GM23338 (cell line): ENCODE data around the gene CD44. TPM values are rescaled to one million over a fixed set of nuclear protein-coding genes. Genes with fewer than 3 reads are reported as not detected.

Experiments
- ATAC-seq: fragments of 200-7000 bp; cut with Tn5 transposase; 3 replicates; pipeline ENCODE4 v1.9.1; 2020
- DNase-seq: peaks from one replicate; pipeline ENCODE4 v3.0.0-alpha.2; 2015; ENCODE audit warnings: low spot score
- H2AFZ ChIP-seq: fragments of 200-600 bp; sonication (generic); 2 replicates; pipeline ENCODE4 v1.8.0; 2016; ENCODE audit warnings: antibody characterized with exemption, mild to moderate bottlenecking, moderate library complexity
- H3F3A ChIP-seq: fragments of 200-600 bp; sonication (generic); replicated peaks from 2 replicates; pipeline ENCODE4 v1.8.0; 2017; ENCODE audit warnings: antibody characterized with exemption, mixed run types, low read depth
- H3K27ac ChIP-seq: fragments of 200-600 bp; sonication (generic); 2 replicates; pipeline ENCODE4 v1.6.1; 2016; ENCODE audit warnings: low read depth
- H3K27me3 ChIP-seq: fragments of 200-600 bp; sonication (generic); 2 replicates; pipeline ENCODE4 v1.8.0; 2016; ENCODE audit warnings: mild to moderate bottlenecking, mixed run types, moderate library complexity; ENCODE audit not compliant: insufficient read depth
- H3K36me3 ChIP-seq: fragments of 200-600 bp; sonication (generic); 2 replicates; pipeline ENCODE4 v1.8.0; 2016; ENCODE audit warnings: mild to moderate bottlenecking; ENCODE audit not compliant: insufficient read depth
- H3K4me1 ChIP-seq: fragments of 200-600 bp; sonication (generic); 2 replicates; pipeline ENCODE4 v1.8.0; 2016; ENCODE audit warnings: mild to moderate bottlenecking, moderate library complexity; ENCODE audit not compliant: insufficient read depth
- H3K4me2 ChIP-seq: fragments of 200-600 bp; sonication (generic); 2 replicates; pipeline ENCODE4 v1.7.1; 2017; ENCODE audit warnings: mixed run types
- H3K4me3 ChIP-seq: fragments of 200-600 bp; sonication (generic); 2 replicates; pipeline ENCODE4 v1.6.1; 2016; ENCODE audit warnings: mixed run types
- H3K79me2 ChIP-seq: fragments of 200-600 bp; sonication (generic); replicated peaks from 2 replicates; pipeline ENCODE4 v1.8.0; 2017; ENCODE audit warnings: mild to moderate bottlenecking; ENCODE audit not compliant: insufficient read depth
- H3K9me2 ChIP-seq: fragments of 200-600 bp; sonication (generic); 2 replicates; pipeline ENCODE4 v1.8.0; 2017; ENCODE audit not compliant: insufficient read depth
- H4K20me1 ChIP-seq: fragments of 200-600 bp; sonication (generic); replicated peaks from 2 replicates; pipeline ENCODE4 v1.8.0; 2017; ENCODE audit warnings: mild to moderate bottlenecking; ENCODE audit not compliant: insufficient read depth
- H3K27ac Mint-ChIP-seq: 2 replicates; pipeline ENCODE4 v1.8.0; 2020; ENCODE audit warnings: inconsistent platforms, mild to moderate bottlenecking, moderate library complexity, mixed read lengths
- H3K27me3 Mint-ChIP-seq: 3 replicates; pipeline ENCODE4 v1.8.0; 2022; ENCODE audit warnings: low read depth, mild to moderate bottlenecking, moderate library complexity, mixed read lengths, inconsistent platforms; ENCODE audit not compliant: insufficient read depth, poor library complexity
- H3K36me3 Mint-ChIP-seq: 3 replicates; pipeline ENCODE4 v1.8.0; 2021; ENCODE audit warnings: low read depth, mild to moderate bottlenecking, inconsistent platforms, moderate library complexity, mixed read lengths
- H3K4me1 Mint-ChIP-seq: 3 replicates; pipeline ENCODE4 v1.8.0; 2020; ENCODE audit warnings: mild to moderate bottlenecking, inconsistent platforms, mixed read lengths
- H3K4me3 Mint-ChIP-seq: 3 replicates; pipeline ENCODE4 v1.8.0; 2021; ENCODE audit warnings: moderate library complexity, mild to moderate bottlenecking, inconsistent platforms, mixed read lengths
- H3K9me3 Mint-ChIP-seq: 3 replicates; pipeline ENCODE4 v1.8.0; 2020; ENCODE audit warnings: moderate library complexity, mild to moderate bottlenecking, inconsistent platforms, mixed read lengths
- CTCF ChIP-seq, 2 experiments: fragments of 200-600 bp in 1 of 2; sonication (generic) in 1 of 2; conservative IDR thresholded peaks; 2 replicates each; pipeline versions ENCODE4 v1.5.1 to v1.6.1; 2016 to 2017; ENCODE audit warnings: antibody characterized with exemption in 2 of 2, low read depth in 2 of 2, mild to moderate bottlenecking in 2 of 2, moderate library complexity in 1 of 2
- ETS1 ChIP-seq: IDR thresholded peaks from 2 replicates; pipeline ENCODE4 v1.6.1; 2016; ENCODE audit warnings: antibody characterized with exemption
- EZH2 ChIP-seq: fragments of 200-600 bp; sonication (generic); IDR thresholded peaks from one replicate; pipeline ENCODE4 v1.8.0; 2017; ENCODE audit warnings: antibody characterized with exemption, mild to moderate bottlenecking, low read depth; ENCODE audit not compliant: unreplicated experiment
- EZH2phosphoT487 ChIP-seq: fragments of 200-600 bp; sonication (generic); IDR thresholded peaks from one replicate; pipeline ENCODE4 v1.8.1; 2018; ENCODE audit warnings: antibody characterized with exemption; ENCODE audit not compliant: unreplicated experiment
- NANOG ChIP-seq: IDR thresholded peaks from 2 replicates; pipeline ENCODE4 v1.6.1; 2016; ENCODE audit warnings: antibody characterized with exemption, borderline replicate concordance
- POLR2AphosphoS5 ChIP-seq: IDR thresholded peaks from 2 replicates; pipeline ENCODE4 v1.6.1; 2016; ENCODE audit warnings: antibody characterized with exemption, low read depth
- REST ChIP-seq: IDR thresholded peaks from one replicate; pipeline ENCODE4 v1.6.1; 2018; ENCODE audit warnings: antibody characterized with exemption; ENCODE audit not compliant: unreplicated experiment
- STAT1 ChIP-seq: IDR thresholded peaks from one replicate; pipeline ENCODE4 v1.6.1; 2016; ENCODE audit warnings: antibody characterized with exemption; ENCODE audit not compliant: unreplicated experiment
- ZNF114 ChIP-seq: fragments of 250-450 bp; sonication (Bioruptor Pico); IDR thresholded peaks from 2 replicates; pipeline ENCODE4 v1.5.0; 2020; ENCODE audit warnings: mild to moderate bottlenecking, moderate library complexity
- ZNF331 ChIP-seq: fragments of 250-450 bp; sonication (Bioruptor Pico); IDR thresholded peaks from 2 replicates; pipeline ENCODE4 v1.5.0; 2020; ENCODE audit warnings: low read depth, mild to moderate bottlenecking, moderate library complexity
- polyA plus RNA-seq: library from polyadenylated mRNA; unstranded; fragments of >200 nt; fragmentation: Nextera tagmentation; extraction: Ambion mirVana; gene quantifications from 2 replicates; pipeline ENCODE4 v1.2.1, GENCODE V29; 2016
- total RNA-seq: library from RNA; depleted of rRNA; stranded (reverse); fragments of >200 nt; shearing (Covaris generic); gene quantifications from 2 replicates; pipeline ENCODE4 v1.2.3, GENCODE V29; 2014

The CD44 gene
- total and polyA plus RNA-seq, 2 experiments from 2014 or later, result 4.0 to 10.1 TPM

- no peaks in the 10 kb centered on the region for H4K20me1 ChIP-seq
- no peak overlapping the region for H2AFZ ChIP-seq
- no peaks in the 10 kb centered on the region for H3K79me2 ChIP-seq
- H3K4me2 ChIP-seq, result no peak overlapping the region
- peaks cover 4% of the 10 kb centered on the region; the same call in 1 of the 3 replicates for H3K9me3 Mint-ChIP-seq
- DNase-seq (no peak), ATAC-seq (no peak)
- peaks cover 26% of the 10 kb centered on the region for H3K4me1 Mint-ChIP-seq
- H3F3A ChIP-seq, result no peaks in the 10 kb centered on the region
- H3K4me3 ChIP-seq, result no peak overlapping the region
- H3K27me3 ChIP-seq, result no peaks in the 10 kb centered on the region
- no peaks in the 10 kb centered on the region for H3K27me3 Mint-ChIP-seq
- H3K9me2 ChIP-seq, result peaks cover 17% of the 10 kb centered on the region
- H3K4me1 ChIP-seq, result peaks cover 25% of the 10 kb centered on the region
- H3K4me3 Mint-ChIP-seq, result no peak overlapping the region
- H3K27ac ChIP-seq, result no peak overlapping the region
- H3K27ac Mint-ChIP-seq, result no peak overlapping the region
- H3K36me3 Mint-ChIP-seq, result no peaks in the 10 kb centered on the region; the same call in 2 of the 3 replicates
- TF ChIP-seq REST (no peak), CTCF (conservative IDR thresholded peaks at IDR 0.05; ENCODE audit: low read depth in 2 of 2) (no peak), NANOG (no peak), EZH2 (no peak), POLR2AphosphoS5 (no peak), ZNF114 (no peak), EZH2phosphoT487 (no peak), STAT1 (no peak), ZNF331 (CRISPR knock-in tag) (no peak)
- no peaks in the 10 kb centered on the region for H3K36me3 ChIP-seq
Observed at GRCh38 chr11:35153280-35153679, 14.3 kb downstream of the CD44 start.

- Histone ChIP-seq H2AFZ (no peak overlapping the region), H3K9me2 (peaks cover 17% of the 10 kb centered on the region), H3K79me2 (no peaks in the 10 kb centered on the region), H3F3A (no peaks in the 10 kb centered on the region), H3K27ac (no peak overlapping the region), H3K27me3 (no peaks in the 10 kb centered on the region), H4K20me1 (no peaks in the 10 kb centered on the region), H3K4me1 (peaks cover 28% of the 10 kb centered on the region), H3K4me2 (no peak overlapping the region), H3K4me3 (no peak overlapping the region), H3K36me3 (no peaks in the 10 kb centered on the region)
- H3K27ac Mint-ChIP-seq, result no peak overlapping the region
- H3K4me1 Mint-ChIP-seq, result peaks cover 34% of the 10 kb centered on the region
- H3K9me3 Mint-ChIP-seq, result peaks cover 4% of the 10 kb centered on the region; the same call in 1 of the 3 replicates
- no peaks in the 10 kb centered on the region; the same call in 2 of the 3 replicates for H3K36me3 Mint-ChIP-seq
- no peak for ATAC-seq
- DNase-seq, result no peak
- TF ChIP-seq NANOG (no peak), POLR2AphosphoS5 (no peak), STAT1 (no peak), ETS1 (no peak)
- H3K4me3 Mint-ChIP-seq, result no peak overlapping the region
- no peaks in the 10 kb centered on the region for H3K27me3 Mint-ChIP-seq
Observed at GRCh38 chr11:35154952-35155351, 16.0 kb downstream of the CD44 start.
